ENCODE measurements around the gene WDR33.

GRCh38 chr2:127670957-127671290 lies 140.0 kb downstream of the WDR33 start:
- TF ChIP-seq CTCF (IDR thresholded peaks at IDR 0.05) (no peak), POLR2AphosphoS5 (IDR thresholded peaks at IDR 0.05) (no peak)
